ENCODE results near the gene RXYLT1.
"Not testable (repeated sequence)": the region's sequence is repeated elsewhere in the genome, so short reads cannot be mapped to it uniquely, and the experiment has no call there.

DNA sequence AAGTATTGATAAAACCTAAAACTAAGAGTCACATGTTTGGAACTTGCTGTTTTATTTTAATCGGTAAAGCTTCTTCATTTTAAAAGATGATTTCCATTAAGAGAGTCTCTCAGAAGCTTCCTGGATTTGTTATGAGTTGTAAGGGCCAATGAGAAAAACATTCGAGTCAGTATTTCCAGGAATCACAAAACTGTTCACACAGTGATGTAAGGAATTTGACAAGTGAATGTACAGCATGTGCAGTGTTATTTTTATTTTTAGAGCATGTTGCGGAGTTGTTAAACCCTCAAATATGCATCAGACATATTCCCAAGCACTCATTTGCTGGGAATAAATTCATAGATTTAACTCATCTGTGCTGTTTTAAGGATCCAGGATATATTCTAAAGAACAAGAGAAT is 46.1 kb upstream of the RXYLT1 start:
- TF ChIP-seq, protein P1, sequence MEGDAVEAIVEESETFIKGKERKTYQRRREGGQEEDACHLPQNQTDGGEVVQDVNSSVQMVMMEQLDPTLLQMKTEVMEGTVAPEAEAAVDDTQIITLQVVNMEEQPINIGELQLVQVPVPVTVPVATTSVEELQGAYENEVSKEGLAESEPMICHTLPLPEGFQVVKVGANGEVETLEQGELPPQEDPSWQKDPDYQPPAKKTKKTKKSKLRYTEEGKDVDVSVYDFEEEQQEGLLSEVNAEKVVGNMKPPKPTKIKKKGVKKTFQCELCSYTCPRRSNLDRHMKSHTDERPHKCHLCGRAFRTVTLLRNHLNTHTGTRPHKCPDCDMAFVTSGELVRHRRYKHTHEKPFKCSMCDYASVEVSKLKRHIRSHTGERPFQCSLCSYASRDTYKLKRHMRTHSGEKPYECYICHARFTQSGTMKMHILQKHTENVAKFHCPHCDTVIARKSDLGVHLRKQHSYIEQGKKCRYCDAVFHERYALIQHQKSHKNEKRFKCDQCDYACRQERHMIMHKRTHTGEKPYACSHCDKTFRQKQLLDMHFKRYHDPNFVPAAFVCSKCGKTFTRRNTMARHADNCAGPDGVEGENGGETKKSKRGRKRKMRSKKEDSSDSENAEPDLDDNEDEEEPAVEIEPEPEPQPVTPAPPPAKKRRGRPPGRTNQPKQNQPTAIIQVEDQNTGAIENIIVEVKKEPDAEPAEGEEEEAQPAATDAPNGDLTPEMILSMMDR (IDR thresholded peaks at IDR 0.05): not testable (repeated sequence)
- not testable (repeated sequence) for TF ChIP-seq POLR2A (IDR thresholded peaks at IDR 0.05)

Data from body of pancreas (tissue), 4 donors.